ENCODE measurements around the gene ASIC4. TPM values are rescaled to one million over a fixed set of nuclear protein-coding genes. Genes with fewer than 3 reads are reported as not detected.
A peak's percentile ranks its signal among the peaks of the same experiment; 100 is the strongest.

Gene ASIC4
- total RNA-seq, 2 donors from 2014 or later = 0.12 TPM; not detected in 1

- Mint-ChIP-seq H3K27ac (peak overlapping the region; percentile 74 to 87), H3K4me3 (peak overlapping the region; percentile 94), H3K27me3 (peaks cover 7 to 22% of the 10 kb centered on the region in 2 donors), H3K9me3 (no peaks in the 10 kb centered on the region), H3K36me3 (no peaks in the 10 kb centered on the region), H3K4me1 (ENCODE audit: low read depth in 2 of 2) (peaks cover 26 to 33% of the 10 kb centered on the region in 2 donors)
- DNase-seq (ENCODE audit: low spot score) = peak; percentile 85
- peak; percentile 72 to 83 for ATAC-seq
These were observed 16.6 kb upstream of the ASIC4 start for GRCh38 chr2:219497495-219498279.

GRCh38 chr2:219498280-219499057 lies 15.8 kb upstream of the ASIC4 start, which contains the start of gene GMPPA:
GMPPA (plus strand) TSS chr2:219498891; CDS start chr2:219499976, 1,085 bp downstream.
- peak within 1 kb of the TSS; percentile 94 for H3K4me3 Mint-ChIP-seq
- peak within 1 kb of the TSS; percentile 74 to 87 for H3K27ac Mint-ChIP-seq
- H3K4me1 Mint-ChIP-seq (ENCODE audit: low read depth in 2 of 2) = peaks cover 26 to 33% of the 10 kb centered on the region in 2 donors
- ATAC-seq (peak; percentile 92 to 95), DNase-seq (ENCODE audit: low spot score) (peak; percentile 94)
- no peaks in the 10 kb centered on the region for H3K36me3 Mint-ChIP-seq
- peaks cover 0 to 15% of the 10 kb centered on the region in 2 donors for H3K27me3 Mint-ChIP-seq
- H3K9me3 Mint-ChIP-seq = no peaks in the 10 kb centered on the region

GRCh38 chr2:219499058-219499307 lies 15.3 kb upstream of the ASIC4 start:
- Mint-ChIP-seq H3K27ac (peak overlapping the region; percentile 74 to 87), H3K36me3 (no peaks in the 10 kb centered on the region), H3K9me3 (no peaks in the 10 kb centered on the region), H3K4me3 (peak overlapping the region; percentile 94), H3K4me1 (ENCODE audit: low read depth in 2 of 2) (peaks cover 26 to 33% of the 10 kb centered on the region in 2 donors), H3K27me3 (peaks cover 0 to 10% of the 10 kb centered on the region in 2 donors)
- DNase-seq (ENCODE audit: low spot score) (no peak), ATAC-seq (no peak)

GRCh38 chr2:219499555-219499954 lies 14.7 kb upstream of the ASIC4 start:
- H3K9me3 Mint-ChIP-seq = no peaks in the 10 kb centered on the region
- H3K36me3 Mint-ChIP-seq = no peaks in the 10 kb centered on the region
- peaks cover 0 to 7% of the 10 kb centered on the region in 2 donors for H3K27me3 Mint-ChIP-seq
- H3K4me3 Mint-ChIP-seq = peak overlapping the region; percentile 94
- ATAC-seq = no peak
- H3K27ac Mint-ChIP-seq = peak overlapping the region; percentile 74 to 87
- peaks cover 26 to 36% of the 10 kb centered on the region in 2 donors for H3K4me1 Mint-ChIP-seq (ENCODE audit: low read depth in 2 of 2)
- DNase-seq (ENCODE audit: low spot score) = no peak

DNA sequence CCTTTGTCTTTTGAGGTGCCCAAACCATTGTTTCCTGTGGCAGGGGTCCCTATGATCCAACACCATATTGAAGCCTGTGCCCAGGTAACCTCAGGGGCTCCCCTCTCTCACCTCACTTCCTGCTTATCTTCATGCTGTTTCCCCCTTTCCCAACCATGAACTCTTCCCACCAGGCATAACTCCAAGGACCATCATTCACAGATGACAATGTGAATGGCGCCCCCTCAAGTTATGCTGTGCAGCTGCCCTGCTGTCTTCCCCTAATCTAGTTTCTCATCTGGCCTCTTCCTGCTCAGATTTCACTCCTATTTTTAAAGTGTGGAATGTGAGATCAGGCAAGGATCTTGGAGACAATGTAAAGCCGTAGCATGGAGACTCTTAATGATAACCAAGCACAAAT lies 14.1 kb upstream of the ASIC4 start:
- Mint-ChIP-seq H3K9me3 (no peaks in the 10 kb centered on the region), H3K36me3 (no peaks in the 10 kb centered on the region), H3K4me1 (ENCODE audit: low read depth in 2 of 2) (peaks cover 26 to 36% of the 10 kb centered on the region in 2 donors), H3K4me3 (peak overlapping the region; percentile 94), H3K27me3 (peaks cover 0 to 4% of the 10 kb centered on the region in 2 donors), H3K27ac (peak overlapping the region; percentile 74 to 87)
- ATAC-seq (no peak), DNase-seq (ENCODE audit: low spot score) (no peak)

DNA sequence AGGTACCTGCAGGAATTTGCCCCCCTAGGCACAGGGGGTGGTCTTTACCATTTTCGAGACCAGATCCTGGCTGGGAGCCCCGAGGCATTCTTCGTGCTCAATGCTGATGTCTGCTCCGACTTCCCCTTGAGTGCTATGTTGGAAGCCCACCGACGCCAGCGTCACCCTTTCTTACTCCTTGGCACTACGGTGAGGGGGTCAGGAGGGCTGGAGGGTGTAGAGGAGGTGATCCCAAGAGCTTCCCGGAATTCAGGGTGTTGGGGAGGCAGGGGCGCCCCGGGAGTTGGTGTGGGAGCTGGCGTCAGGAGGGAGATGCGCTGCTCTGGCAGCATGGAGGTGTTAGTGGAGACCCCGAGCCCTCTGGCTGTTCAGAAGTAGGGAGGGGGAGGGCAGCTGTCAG lies 12.4 kb upstream of the ASIC4 start:
- peaks cover 26 to 32% of the 10 kb centered on the region in 2 donors for H3K4me1 Mint-ChIP-seq (ENCODE audit: low read depth in 2 of 2)
- H3K27ac Mint-ChIP-seq = no peak overlapping the region
- DNase-seq (ENCODE audit: low spot score) (no peak), ATAC-seq (no peak)
- H3K27me3 Mint-ChIP-seq = no peaks in the 10 kb centered on the region
- H3K36me3 Mint-ChIP-seq = no peaks in the 10 kb centered on the region
- H3K4me3 Mint-ChIP-seq = no peak overlapping the region
- H3K9me3 Mint-ChIP-seq = no peaks in the 10 kb centered on the region

DNA sequence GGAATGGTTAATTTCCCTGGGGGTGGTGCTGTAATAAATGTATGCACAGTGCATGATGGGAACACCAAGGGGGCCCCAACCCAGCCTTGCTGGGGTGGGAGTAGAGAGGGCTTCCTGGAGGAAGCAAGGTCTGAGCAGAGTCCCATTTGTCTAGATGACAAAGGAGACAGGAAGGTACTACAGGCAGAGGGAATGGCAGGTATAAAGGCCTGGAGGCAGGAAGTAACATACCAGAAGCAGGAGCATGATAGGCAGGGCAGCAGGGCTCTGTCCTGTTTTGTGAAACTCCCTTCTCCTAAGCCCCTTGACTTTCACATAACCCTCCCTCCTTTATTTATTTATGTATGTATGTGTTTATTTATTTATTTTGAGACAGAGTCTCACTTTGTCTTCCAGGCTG lies 11.7 kb upstream of the ASIC4 start:
- H3K36me3 Mint-ChIP-seq = no peaks in the 10 kb centered on the region
- no peak overlapping the region for H3K4me3 Mint-ChIP-seq
- H3K4me1 Mint-ChIP-seq (ENCODE audit: low read depth in 2 of 2) = peaks cover 26 to 32% of the 10 kb centered on the region in 2 donors
- no peaks in the 10 kb centered on the region for H3K9me3 Mint-ChIP-seq
- H3K27ac Mint-ChIP-seq = no peak overlapping the region
- ATAC-seq (no peak), DNase-seq (ENCODE audit: low spot score) (no peak)
- no peaks in the 10 kb centered on the region for H3K27me3 Mint-ChIP-seq

GRCh38 chr2:219505585-219505984 lies 8.7 kb upstream of the ASIC4 start:
- H3K9me3 Mint-ChIP-seq = no peaks in the 10 kb centered on the region
- H3K4me3 Mint-ChIP-seq = no peak overlapping the region
- H3K36me3 Mint-ChIP-seq = no peaks in the 10 kb centered on the region
- H3K4me1 Mint-ChIP-seq (ENCODE audit: low read depth in 2 of 2) = peaks cover 10 to 22% of the 10 kb centered on the region in 2 donors
- DNase-seq (ENCODE audit: low spot score) = no peak
- no peak overlapping the region for H3K27ac Mint-ChIP-seq
- ATAC-seq = no peak
- H3K27me3 Mint-ChIP-seq = peaks cover 12 to 13% of the 10 kb centered on the region in 2 donors

DNA sequence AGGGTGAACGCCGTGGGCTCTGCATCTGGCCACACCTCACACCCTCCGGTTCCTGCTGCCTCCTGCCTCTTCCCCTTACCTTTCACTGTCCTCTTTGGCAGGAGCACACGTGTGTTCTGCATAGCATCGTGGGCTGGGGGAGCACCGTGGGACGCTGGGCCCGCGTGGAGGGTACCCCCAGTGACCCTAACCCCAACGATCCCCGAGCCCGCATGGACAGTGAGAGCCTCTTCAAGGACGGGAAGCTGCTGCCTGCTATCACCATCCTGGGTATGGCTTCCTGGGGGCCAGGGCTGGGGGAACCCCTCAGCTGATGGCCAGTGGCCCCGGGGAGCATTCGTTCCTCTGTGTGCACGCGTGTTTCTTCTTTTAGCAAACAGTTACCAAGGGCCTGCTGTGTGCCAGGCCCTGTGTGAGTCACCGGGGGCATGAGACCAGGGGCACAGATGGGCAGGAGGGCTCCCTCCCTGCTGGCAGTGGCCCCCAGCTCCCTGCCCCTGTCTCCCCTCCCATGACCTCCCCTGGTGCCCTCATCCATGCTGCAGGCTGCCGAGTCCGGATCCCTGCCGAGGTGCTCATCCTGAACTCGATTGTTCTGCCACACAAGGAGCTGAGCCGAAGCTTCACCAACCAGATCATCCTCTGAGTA lies 8.0 kb upstream of the ASIC4 start:
- DNase-seq (ENCODE audit: low spot score) (no peak), ATAC-seq (no peak)
- Mint-ChIP-seq H3K4me1 (ENCODE audit: low read depth in 2 of 2) (peaks cover 10 to 20% of the 10 kb centered on the region in 2 donors), H3K9me3 (no peaks in the 10 kb centered on the region), H3K27ac (no peak overlapping the region), H3K4me3 (no peak overlapping the region), H3K36me3 (no peaks in the 10 kb centered on the region), H3K27me3 (peaks cover 13 to 16% of the 10 kb centered on the region in 2 donors)

- no peak overlapping the region for H3K27ac Mint-ChIP-seq
- no peak overlapping the region for H3K4me3 Mint-ChIP-seq
- peaks cover 10 to 14% of the 10 kb centered on the region in 2 donors for H3K4me1 Mint-ChIP-seq (ENCODE audit: low read depth in 2 of 2)
- ATAC-seq (no peak), DNase-seq (ENCODE audit: low spot score) (no peak)
- no peaks in the 10 kb centered on the region for H3K9me3 Mint-ChIP-seq
- H3K36me3 Mint-ChIP-seq = no peaks in the 10 kb centered on the region
- peaks cover 18 to 20% of the 10 kb centered on the region in 2 donors for H3K27me3 Mint-ChIP-seq
These were observed 7.3 kb upstream of the ASIC4 start for GRCh38 chr2:219506802-219507526.

DNA sequence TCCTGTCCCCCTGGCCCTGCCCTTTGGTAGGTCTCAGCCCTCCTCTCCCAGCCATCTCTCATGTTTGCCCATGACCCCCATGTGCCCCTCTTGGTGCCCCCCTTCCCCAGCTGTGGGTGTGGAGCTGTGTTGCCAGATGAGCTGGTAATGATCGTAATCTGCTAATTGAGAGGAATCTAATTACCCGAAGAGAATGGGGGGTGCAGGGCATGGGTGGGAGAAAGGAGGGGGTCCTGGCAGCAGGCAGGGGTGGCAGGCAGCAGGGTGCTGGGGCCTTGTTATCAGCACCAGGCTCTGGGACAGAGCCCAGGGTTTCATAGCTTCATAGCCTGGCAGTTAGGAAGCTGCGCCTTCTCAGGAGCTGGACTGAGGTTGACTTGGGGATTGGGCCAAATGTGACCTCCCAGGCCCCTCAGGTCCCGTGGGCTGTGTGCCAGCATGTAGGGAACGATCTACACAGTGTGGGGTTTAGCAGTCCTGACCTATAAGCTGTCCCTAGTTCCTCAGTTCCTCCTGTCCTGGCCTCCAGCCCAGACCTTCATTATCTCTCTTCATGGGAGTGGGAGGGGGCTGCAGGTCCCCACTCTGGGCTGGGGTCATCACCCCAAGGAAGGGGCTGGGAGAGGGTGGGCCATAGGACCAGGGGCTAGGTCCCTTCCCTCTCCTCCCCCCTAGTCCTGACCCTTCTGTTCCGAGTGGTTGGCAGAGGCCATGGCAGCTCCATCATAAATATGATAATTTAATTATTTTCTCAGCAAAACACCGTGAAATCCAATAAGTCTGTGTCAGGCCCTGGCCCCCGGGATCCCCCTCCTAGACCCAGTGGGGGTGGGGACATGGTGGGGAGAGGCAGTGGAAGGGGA lies 6.5 kb upstream of the ASIC4 start:
- peaks cover 10 to 14% of the 10 kb centered on the region in 2 donors for H3K4me1 Mint-ChIP-seq (ENCODE audit: low read depth in 2 of 2)
- no peaks in the 10 kb centered on the region for H3K9me3 Mint-ChIP-seq
- H3K4me3 Mint-ChIP-seq = no peak overlapping the region
- H3K36me3 Mint-ChIP-seq = no peaks in the 10 kb centered on the region
- H3K27me3 Mint-ChIP-seq = peaks cover 23 to 26% of the 10 kb centered on the region in 2 donors
- H3K27ac Mint-ChIP-seq = no peak overlapping the region
- ATAC-seq (no peak), DNase-seq (ENCODE audit: low spot score) (no peak)

DNA sequence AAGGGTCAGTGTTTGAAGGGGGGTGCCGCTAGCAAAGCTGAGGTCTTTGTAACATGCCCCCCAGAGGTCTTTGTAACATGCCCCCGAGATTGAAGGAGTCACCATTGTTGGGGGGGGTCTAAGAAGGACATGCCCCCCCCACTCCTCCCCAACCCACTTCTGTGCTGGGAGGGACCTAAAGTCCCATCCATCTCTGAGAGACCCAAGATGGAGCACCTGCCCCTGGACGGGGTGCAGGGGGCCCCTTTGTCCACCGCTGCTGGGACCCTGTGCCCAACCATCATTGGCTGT lies 5.9 kb upstream of the ASIC4 start:
- Mint-ChIP-seq H3K4me3 (no peak overlapping the region), H3K27me3 (peaks cover 28 to 30% of the 10 kb centered on the region in 2 donors), H3K27ac (no peak overlapping the region), H3K4me1 (ENCODE audit: low read depth in 2 of 2) (peaks cover 10 to 18% of the 10 kb centered on the region in 2 donors), H3K9me3 (no peaks in the 10 kb centered on the region), H3K36me3 (no peaks in the 10 kb centered on the region)
- no peak for DNase-seq (ENCODE audit: low spot score)
- no peak for ATAC-seq
